ENCODE data around the gene NELFE. TPM values are rescaled to one million over a fixed set of nuclear protein-coding genes. Genes with fewer than 3 reads are reported as not detected.
A peak's percentile ranks its signal among the peaks of the same experiment; 100 is the strongest.

Gene NELFE
- total RNA-seq, 1 experiment from 2014 or later: 91.4 TPM

DNA sequence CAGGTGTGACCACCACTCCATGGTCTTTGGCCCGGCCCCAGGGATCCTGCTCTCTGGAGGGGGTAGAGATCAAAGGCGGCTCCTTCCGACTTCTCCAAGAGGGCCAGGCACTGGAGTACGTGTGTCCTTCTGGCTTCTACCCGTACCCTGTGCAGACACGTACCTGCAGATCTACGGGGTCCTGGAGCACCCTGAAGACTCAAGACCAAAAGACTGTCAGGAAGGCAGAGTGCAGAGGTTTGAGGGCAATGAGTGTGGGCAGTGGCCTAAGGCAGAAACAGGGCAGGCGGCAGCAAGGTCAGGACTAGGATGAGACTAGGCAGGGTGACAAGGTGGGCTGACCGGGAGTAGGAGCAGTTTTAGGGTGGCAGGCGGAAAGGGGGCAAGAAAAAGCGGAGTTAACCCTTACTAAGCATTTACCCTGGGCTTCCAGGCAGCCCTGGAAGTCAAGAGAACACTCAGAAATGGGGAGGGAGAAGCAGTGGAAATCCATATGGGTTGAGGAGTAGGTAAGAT lies 12.3 kb downstream of the NELFE start:
- H2BK20ac ChIP-seq (ENCODE audit: low read depth, low read length, poor library complexity, severe bottlenecking): no peak overlapping the region
- H2BK120ac ChIP-seq (ENCODE audit: low read depth, low read length, poor library complexity, severe bottlenecking): no peak overlapping the region
- no peaks in the 10 kb centered on the region for H3K4me1 ChIP-seq (ENCODE audit: insufficient read depth, low read length)
- H3K9ac ChIP-seq (ENCODE audit: extremely low read depth, insufficient read length, low read length): no peak overlapping the region
- Mint-ChIP-seq H3K9me3 (no peaks in the 10 kb centered on the region), H3K36me3 (ENCODE audit: insufficient read depth in 1 of 3, low read depth in 3 of 3) (peaks cover 0 to 12% (median 8%) of the 10 kb centered on the region in 3 experiments; a peak in 6 of 7 replicates), H3K27ac (peak overlapping the region in 1 of 3 experiments; percentile 87; a peak in 2 of 7 replicates), H3K4me3 (no peak overlapping the region), H3K27me3 (ENCODE audit: low read depth) (peaks cover 57% of the 10 kb centered on the region), H3K4me1 (peaks cover 5 to 8% of the 10 kb centered on the region in 2 experiments; a peak in 3 of 4 replicates)
- H3K23ac ChIP-seq (ENCODE audit: insufficient read length, low read depth, low read length): no peak overlapping the region
- DNase-seq: no peak
- H2AFZ ChIP-seq (ENCODE audit: low read length): no peak overlapping the region
- H3K18ac ChIP-seq (ENCODE audit: insufficient read length, low read depth, low read length): no peak overlapping the region
- no peak overlapping the region for H4K91ac ChIP-seq (ENCODE audit: insufficient read length, low read depth, low read length)
- no peak overlapping the region for H2BK15ac ChIP-seq (ENCODE audit: low read depth, low read length)
- no peak overlapping the region for H4K8ac ChIP-seq (replicated peaks; ENCODE audit: insufficient read length, low read depth, low read length)
- no peak overlapping the region for H3K14ac ChIP-seq (ENCODE audit: insufficient read depth, low read length)
- H3K4me2 ChIP-seq (ENCODE audit: insufficient read depth, insufficient read length, low read length): no peak overlapping the region
- H2BK12ac ChIP-seq (ENCODE audit: insufficient read length, low read depth, low read length): no peak overlapping the region
- TF ChIP-seq CTCF (conservative IDR thresholded peaks at IDR 0.05): no peak
- H4K5ac ChIP-seq (ENCODE audit: insufficient read length, low read depth, low read length): no peak overlapping the region
- no peaks in the 10 kb centered on the region for H3K23me2 ChIP-seq (ENCODE audit: insufficient read length, low read depth, low read length, poor library complexity, severe bottlenecking)
- no peaks in the 10 kb centered on the region for H3K79me2 ChIP-seq (ENCODE audit: insufficient read depth, low read length)
- peaks cover 2% of the 10 kb centered on the region for H4K20me1 ChIP-seq (ENCODE audit: control insufficient read depth, insufficient read depth, insufficient read length)
- no peak overlapping the region for H3K27ac ChIP-seq (ENCODE audit: insufficient read length, low read depth, low read length)
- H3K79me1 ChIP-seq (ENCODE audit: insufficient read depth, low read depth, low read length, poor library complexity, severe bottlenecking): no peaks in the 10 kb centered on the region
- H2BK5ac ChIP-seq (ENCODE audit: insufficient read length, low read length): no peak overlapping the region
- H3T11ph ChIP-seq (ENCODE audit: low read length): no peak overlapping the region
- H2AK5ac ChIP-seq (ENCODE audit: insufficient read length, low read length): no peak overlapping the region
- H3K27me3 ChIP-seq (ENCODE audit: insufficient read depth, low read length): no peaks in the 10 kb centered on the region
- no peak overlapping the region for H3K4ac ChIP-seq (ENCODE audit: low read depth, low read length)
- WGBS (ENCODE audit: extremely low coverage, insufficient read length, low lambda C conversion rate): no CpG with 5 or more reads among the region's 11 CpGs
- H3K56ac ChIP-seq (ENCODE audit: insufficient read length, low read depth, low read length): no peak overlapping the region
- no peaks in the 10 kb centered on the region for H3K9me3 ChIP-seq (ENCODE audit: control insufficient read depth, low read depth, low read length)

All from H9 (cell line).